GM21447 (cell line): Measurements from ENCODE around the gene KIF6.

ENCODE experiments used
- ATAC-seq: cut with Tn5 transposase; IDR thresholded peaks from one replicate; pipeline ENCODE4 v1.9.1; 2021; ENCODE audit not compliant: unreplicated experiment

Gene KIF6

DNA sequence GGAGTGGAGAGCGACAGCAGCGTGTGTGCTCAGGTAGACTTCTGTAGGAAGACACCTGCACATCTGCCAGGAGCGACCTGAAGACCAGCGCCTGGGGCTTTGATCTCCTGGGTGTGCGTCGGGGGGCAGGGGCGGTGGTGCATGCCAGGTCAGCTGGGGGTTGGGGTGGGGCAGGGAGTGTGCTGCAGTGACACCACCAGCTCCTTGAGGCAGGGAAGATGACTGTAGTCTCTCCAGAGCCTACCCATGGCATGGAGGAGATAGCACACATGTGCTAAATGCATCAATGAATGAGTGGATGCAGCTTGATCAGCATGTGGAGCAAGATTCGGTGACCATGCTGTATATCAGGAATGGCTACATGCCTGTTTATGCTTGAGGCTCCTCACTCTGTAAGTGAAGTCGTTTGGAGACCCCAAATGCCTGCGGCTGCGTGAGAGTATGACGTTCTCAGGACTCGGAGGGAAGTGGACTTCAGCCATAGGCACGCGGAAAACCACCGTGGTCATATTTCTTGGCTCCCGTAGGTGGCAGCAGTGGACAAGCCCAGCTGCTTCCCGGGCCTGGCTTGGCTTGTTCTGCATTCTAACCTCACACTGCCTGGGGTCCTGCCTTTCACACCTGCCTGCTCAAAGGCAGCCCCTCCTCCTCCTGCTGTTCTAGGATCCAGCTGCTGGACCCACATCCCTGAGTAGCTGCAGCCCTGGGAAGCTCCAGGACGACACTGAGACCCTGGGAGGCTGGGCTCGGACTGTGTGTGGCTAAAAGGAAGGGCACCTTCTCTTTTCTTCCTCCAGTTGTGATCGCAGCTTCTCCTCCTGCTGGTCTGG is 363.3 kb downstream of the KIF6 start:
- ATAC-seq: no peak

DNA sequence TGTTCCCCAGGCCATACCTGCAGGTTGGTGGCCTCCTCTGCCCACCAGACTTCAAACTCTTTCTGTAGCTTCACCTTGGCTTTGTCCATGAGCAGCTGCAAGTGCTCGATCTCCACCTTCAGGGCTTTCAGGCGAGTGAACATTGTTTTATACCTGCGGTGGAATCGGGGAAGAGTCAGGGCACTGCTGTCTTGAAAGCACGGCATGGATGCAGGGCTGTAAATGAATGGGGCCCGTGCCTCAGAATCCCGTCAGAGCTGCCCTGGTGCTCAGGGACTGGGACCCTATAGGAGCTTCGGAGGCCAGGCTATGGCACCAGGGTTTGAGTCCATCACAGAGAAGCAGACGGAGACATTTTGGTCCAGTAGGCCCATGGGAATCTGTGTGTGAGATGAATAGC is 364.8 kb downstream of the KIF6 start:
- ATAC-seq: no peak

DNA sequence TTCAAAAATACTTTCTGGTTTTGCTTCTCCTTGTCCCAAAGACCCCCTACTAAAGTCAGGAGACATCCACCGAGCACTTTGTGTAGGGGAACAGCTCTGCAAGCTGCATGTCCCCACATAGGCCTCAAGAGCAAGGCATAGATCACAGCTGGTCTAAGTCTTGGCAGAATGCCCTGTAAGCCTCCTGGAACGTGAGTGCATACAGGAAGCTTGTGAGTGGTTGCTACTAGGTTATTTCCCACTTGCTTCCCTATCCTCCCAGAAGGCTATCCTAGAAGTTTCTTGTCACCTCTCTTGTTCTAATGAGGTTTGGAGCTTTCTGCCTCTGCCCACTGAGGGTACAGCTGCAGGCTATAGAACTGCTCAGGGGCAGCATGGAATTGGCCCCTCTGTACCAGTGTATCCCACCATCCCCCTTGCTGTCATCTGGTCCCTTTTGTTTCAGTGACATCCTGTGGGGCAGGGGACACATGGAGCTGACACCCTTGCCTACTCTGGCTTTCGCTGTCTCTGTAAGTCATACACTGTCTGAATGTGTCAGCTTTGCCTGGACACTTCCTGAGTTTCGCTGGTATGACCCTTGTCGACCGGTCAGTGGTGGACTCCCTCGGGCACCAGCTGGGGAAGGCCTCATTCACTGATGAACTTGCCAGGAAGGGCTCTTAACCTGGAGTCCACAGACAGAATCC is 367.1 kb downstream of the KIF6 start:
- ATAC-seq: no peak

DNA sequence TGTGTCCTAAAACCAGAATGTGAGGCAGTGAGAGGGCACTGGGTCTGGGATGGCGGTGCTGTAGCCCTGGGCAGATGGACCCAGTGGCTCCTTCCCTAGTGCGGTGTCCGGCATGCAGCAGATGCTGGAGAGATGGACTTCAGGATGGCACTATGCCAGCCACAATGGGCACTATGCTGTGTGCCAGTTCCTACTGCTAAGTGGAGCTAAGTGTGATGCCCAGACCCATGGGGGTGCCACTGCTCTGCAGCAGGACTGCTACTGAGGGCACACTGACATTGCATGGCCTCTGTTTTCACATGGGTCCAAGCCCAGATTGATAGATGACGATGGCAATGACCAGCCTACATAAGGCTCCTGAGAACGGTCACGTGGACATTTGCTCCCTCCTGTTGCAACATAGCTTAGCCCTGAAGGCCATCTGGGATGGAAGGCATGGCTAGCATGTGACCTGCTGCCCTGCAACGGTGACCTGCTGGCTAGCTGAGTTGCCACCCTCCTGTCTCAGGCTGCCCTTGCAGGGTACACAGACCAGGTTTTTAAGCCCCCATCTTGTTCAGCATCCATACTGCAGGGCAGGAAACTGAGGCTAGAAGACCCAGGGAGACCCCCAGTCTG is 371.4 kb downstream of the KIF6 start:
- ATAC-seq: no peak

DNA sequence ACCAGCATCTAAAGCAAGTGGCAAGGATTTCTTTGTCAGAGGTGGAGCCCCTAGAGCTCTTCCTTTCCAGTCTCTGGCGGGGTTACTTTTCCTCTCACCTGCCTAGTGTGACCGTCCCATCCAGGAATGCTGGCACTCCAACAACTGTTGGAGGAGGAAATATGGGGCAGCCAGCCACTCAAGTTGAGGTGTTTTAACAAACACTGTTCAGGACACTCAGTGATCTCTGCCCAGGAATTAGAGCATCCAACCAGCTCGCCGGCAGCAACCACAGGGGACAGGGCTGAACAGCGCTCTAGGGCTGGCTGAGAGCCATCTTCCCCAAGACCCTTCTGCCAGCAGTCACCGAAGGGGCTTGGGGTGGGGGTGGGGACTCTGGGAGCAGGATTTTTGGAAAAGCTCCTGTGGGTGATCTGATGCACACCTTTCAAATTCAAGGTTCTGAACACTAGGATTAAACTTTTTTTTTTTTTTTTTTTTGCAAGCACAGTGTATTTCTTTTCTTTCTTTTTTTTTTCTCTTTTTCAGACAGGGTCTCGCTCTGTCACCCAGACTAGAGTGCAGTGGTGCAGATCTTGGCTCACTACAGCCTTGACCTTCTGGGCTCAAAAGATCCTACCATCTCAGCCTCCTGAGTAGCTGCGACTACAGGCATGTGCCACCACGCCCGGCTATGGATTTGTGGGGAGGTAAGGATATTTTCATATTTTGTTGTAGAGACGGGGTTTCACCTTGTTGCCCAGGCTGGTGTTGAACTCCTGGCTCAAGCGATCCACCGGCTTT is 374.3 kb downstream of the KIF6 start:
- no peak for ATAC-seq

DNA sequence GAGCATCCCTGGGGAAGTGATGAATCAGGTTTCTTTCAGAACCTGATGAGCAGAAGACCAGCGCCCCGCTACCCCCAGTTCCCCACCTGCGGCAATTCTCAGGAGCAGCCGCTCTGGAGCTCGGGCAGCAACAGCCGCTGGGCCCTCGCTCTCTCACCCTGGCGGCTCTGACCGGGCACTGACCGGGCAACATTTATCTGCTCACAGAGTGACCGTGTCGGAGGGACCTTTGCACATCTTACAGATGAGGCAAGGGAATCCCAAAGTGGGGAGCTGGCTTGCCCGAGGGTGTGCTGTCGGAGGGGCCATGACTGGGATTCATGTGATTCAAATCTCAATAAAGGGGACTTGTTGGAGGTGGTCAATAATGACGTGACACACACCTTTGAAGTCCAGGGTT is 376.5 kb downstream of the KIF6 start:
- ATAC-seq: no peak

DNA sequence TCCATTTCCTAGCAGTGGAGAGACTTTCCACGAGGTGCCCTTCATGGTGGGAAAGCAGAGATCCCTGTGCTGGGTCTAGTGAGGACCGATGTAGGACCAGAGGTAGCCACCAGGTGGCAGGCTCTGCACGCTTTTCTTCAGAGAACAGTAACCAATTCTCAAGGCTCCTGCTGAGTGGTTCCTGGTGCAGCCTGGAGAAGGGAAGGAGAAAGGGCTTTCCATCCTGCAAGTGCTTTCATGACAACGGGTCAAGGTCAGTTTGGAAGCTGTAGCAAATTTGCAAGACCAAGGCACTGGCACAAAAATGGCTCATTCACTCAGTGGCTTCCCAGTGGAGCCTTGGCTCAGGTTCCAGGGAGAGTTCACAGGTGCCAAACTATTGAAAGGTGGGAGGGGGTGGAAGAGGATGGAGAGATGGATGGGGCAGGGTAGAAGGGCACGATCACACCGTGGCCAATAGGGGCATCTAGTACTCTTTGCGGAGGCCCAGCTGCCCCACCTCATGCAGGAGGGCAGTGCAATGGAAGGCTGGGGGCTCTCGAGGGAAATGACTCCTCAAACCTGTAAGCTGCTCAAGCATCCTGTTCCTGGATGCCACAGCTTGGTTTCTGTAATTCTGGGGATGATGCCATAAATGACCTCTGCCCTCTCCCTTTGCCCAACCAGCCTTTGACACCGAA is 377.2 kb downstream of the KIF6 start:
- ATAC-seq: peak; percentile 52

DNA sequence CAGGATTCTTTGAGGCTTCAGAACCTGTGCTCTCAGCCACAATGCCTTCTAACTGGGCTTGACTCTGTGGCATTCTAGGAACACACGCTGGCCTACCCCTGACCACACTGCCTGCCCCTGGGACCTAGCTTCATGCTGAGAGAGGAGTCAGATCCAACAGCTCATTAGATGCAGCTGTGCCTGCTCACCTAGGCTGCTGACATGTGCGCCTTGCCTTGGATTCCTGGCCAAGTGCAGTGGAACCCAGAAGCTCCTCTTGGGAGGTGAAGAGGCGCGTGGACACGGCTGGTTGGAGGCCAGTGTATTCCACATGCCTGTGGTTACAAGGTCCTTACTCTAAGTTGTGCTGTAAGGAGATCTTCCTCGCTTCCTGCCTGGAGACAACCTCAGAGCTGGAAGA is 378.0 kb downstream of the KIF6 start:
- no peak for ATAC-seq

DNA sequence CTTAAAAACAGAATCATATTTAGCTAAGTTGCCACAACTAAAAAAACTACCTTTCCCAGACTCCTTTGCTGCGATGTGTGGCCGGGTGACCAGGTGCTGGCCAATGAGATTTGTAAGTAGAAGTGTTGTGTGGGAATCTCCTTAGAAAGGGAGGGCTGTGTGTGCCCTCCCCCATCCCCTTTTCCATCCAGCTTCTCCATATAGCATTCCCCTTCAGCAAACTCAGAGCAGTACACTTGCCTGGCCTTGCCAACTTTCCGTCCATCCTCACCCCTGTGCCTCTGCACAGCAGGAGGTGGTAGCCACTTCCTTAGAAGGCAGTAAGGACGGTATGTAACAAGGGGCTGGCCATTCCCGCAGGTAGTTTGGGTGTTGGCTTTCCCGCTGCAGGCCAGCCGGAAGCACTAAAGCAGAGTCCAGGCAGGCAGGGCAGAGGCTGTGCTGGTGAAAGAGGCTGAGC is 380.4 kb downstream of the KIF6 start:
- no peak for ATAC-seq

DNA sequence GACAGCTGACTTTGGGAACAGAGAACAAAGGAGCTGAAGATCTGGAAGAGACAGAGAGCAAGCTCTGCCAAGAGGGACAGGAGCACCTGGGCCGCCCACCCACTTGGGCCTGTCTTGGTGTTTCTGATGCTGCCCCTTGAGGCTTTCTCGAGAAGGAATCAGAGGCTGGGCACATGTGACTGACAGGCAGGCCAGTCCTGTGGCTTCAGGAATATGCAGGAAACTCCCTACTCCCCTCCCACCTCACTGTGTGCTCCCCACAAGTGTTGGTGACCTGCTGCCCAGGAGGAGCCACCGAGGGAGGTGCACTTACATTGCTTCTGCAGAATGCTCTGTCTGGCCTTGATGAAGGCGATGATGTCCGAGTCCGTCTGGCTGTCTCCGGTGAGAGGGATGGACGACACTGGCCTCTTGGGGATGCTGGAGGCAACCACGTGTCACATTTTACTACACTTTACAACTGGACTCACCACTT is 381.8 kb downstream of the KIF6 start:
- ATAC-seq: no peak

DNA sequence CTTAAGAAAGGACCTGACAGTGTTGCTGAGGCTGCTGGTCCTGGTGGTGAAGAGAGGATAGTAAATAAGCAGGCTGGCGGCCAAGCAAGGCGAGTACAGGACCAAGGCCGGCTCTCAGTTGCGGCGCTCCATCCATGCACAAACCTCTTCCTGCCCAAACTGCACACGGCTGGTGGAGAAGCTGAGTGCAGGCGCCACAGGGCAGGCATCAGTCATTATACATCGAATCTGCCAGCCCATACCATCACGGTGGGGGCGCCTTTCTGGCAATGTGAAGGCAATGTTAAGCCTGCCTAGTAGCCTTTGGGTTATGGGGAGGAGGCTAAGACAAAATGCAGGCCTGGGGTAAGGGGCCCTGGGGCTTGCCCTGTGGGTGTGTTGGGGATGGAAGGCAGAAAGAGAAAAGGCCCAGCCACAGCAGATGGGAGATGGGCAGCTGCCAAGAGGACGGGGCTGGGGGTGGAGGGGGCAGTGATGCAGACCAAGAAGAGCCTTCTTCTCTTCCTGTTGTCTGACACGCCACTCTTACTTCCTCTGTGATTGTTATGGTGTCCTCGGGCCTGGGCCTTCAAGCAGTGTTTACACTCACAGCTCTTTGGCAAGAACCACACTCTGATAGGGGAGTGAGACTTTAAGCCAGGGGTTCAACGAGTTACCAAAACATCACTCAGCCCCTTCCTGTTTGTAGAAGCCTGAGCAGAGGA is 382.4 kb downstream of the KIF6 start:
- peak; percentile 68 for ATAC-seq

DNA sequence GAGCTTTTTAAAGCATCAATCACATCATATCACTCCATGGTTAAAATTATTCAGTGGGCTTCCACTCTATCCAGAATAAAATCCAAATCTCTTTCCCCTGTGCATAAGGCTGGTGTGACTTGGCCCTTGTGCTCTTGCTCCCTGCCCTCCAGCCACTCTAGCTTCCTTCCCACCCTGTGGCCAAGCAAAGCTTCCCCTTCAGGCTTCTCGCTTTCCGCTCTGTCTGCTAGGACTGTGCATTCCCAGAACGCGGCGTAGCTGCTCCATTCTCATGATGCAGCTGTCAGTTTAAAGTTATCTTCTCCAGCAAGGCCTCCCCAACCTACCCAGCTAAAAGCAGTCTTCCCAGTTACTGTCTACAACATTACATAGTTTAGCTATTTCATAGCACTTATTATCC is 383.3 kb downstream of the KIF6 start:
- ATAC-seq: no peak

DNA sequence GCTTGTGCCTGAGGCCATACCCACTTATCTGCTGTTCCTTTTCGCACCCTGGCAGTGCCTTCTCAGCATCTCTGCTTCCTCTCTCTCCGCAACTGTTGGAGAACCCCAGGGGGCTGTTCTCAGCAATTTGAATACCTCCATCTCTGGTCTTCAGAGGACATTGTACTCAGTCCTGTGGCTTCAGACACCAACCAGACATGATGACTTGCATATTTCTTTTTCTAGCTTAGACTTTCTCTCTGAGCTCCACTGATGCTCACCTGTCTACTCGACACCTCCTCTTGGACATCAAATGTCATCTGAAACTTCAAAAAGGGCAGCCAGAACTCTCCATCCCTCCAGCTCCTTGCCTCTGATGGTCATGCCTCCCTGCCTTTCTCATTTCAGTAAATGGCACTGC is 383.9 kb downstream of the KIF6 start:
- no peak for ATAC-seq

DNA sequence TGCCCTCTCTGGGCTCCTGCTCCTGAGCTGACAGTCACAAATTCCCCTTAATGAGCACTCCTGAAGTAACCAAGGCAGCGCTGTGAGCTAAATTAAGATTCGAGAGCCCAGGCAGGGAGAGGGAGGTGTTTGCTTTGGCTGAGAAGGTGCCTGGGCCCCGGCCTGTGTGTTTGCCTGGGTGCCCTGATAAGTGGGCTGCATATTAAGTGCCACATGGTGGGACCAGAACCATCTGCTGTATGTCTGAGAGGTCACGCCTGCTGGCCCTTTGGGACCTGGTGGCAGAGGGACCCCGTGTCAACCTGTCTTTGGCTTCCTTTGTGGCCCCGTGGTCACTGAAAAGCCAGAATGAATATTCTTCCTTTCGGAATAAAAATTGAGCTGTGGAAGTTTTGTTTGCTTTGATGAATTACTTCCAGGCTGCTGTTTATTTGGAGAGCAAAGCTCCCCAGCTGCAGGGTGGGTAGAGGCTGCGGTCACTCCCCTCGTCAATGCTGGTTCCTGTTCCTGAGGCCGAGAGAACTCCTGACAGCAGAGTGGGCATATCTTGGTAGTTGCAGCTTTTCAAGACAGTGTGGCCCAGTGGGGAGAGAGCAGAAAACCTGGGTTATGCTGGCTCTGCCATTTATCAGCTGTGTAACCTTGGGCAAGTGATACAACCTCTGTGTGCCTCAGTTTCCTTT is 385.2 kb downstream of the KIF6 start:
- ATAC-seq: no peak

DNA sequence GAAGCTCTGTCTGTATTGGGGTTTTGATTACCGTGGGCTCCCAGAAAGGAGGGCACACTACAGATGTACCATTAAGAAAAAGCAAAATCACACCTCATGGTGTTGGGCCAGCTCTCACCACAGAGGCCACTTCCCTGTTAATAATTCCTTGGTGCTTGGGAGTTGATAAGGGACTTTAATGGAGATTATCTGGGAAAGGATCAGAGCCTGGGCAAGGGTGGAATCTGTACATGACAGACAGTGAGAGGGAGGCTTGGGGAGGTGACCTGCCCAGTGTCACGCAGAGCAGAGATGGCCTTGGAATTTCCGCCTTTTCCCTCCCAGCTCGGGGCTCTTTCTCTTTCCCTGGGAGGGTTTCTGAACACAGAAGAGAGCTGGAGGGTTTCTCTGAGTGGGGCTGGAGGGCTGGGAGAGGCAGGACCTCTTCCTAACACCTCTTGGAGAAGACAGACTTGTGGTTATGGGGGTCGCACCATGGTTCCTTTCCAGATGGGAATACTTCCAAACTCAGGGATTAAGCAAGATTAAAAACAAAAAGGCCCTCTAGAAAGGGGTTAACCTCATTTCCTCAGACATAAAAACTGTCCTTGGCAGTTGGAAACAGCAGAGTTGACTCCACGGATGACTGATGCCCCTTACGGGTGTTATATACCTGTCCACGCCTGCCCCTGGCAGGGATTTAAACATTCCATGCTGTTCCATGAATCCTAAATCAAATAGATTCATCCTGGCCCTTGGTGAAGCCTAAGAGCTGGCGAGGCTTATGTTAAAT is 385.9 kb downstream of the KIF6 start:
- ATAC-seq: no peak

DNA sequence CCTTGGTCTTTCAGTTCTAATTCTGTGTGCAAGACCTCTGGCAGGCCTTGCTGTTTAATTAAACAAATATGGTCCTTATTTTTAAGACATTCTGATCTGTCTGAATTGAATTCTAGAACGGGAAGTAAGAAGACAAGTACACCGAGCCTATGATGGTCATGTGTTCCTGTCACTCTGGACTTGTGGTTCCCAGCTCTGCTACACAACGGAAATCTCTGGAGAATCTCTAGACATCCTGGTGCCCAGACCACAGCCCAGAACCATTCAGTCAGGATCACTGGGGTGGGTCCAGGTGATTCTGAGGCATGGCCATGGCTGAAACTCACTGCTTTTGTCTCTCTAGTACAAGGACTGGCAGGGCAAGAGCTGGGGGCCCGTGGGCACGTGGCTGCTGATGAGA is 386.8 kb downstream of the KIF6 start:
- ATAC-seq: no peak

DNA sequence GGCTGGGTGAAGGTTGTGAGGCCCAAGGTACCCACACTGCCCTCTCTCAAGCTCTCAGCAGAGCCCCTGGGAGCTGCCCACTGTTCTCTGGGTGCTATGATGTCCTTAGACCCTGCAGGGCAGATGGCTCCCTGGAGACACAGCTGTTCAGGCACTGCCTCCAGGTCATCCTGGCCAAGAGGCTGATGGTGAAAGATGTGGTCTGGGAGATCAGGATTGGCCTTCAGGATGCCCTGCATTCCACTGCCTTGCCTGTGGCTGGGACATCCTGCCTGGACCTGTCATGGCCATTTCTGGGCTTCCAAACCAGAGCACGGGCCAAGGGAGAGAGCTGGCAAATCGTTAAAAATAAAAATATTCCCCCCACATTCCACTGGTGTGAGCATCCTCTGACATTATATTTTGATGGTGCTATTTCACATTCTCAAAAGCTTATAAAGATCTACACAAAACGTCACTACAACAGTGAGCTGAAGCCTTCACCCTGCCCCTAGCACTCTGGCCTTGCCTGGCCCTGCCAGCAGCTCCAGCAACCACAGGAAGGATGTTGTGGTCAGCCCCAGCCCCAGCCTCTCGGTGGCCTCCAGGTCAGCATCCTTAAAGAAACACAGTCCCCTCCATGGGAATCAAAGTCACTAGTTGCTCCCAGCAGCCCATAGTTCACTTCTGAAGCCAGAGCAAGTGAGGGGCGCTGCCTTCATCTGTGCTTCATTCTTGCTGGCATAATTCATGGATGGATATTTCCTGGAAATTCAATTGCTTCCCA is 389.2 kb downstream of the KIF6 start:
- ATAC-seq: no peak
